ENCODE results near the gene SLCO1B3. TPM values are rescaled to one million over a fixed set of nuclear protein-coding genes. Genes with fewer than 3 reads are reported as not detected.

Gene SLCO1B3
- total RNA-seq, 4 donors from 2014 or later = 1.2 to 6.6 (median 4.4) TPM

GRCh38 chr12:20807192-20808080, 3.1 kb upstream of the SLCO1B3 start:
- H3K9me3 ChIP-seq = no peaks in the 10 kb centered on the region
- no peaks in the 10 kb centered on the region for H3K36me3 ChIP-seq
- H3K4me1 ChIP-seq = no peaks in the 10 kb centered on the region
- H3K27me3 ChIP-seq = no peaks in the 10 kb centered on the region
- no peak overlapping the region for H3K27ac ChIP-seq
- DNase-seq (ENCODE audit: low spot score in 2 of 2) = no peak
- TF ChIP-seq CTCF (IDR thresholded peaks at IDR 0.05) = no peak
- no peak for TF ChIP-seq EP300 (IDR thresholded peaks at IDR 0.05)
- no peak for TF ChIP-seq POLR2A (IDR thresholded peaks at IDR 0.05)
- no peak overlapping the region for H3K4me3 ChIP-seq
- 96 to 97% methylated on average over 33 to 40 of the region's 51 CpGs for WGBS, 2 donors

GRCh38 chr12:20808521-20808920, 2.0 kb upstream of the SLCO1B3 start:
- Histone ChIP-seq H3K36me3 (no peaks in the 10 kb centered on the region), H3K4me1 (no peaks in the 10 kb centered on the region), H3K4me3 (no peak overlapping the region), H3K27ac (no peak overlapping the region), H3K9me3 (no peaks in the 10 kb centered on the region), H3K27me3 (no peaks in the 10 kb centered on the region)
- no peak for DNase-seq (ENCODE audit: low spot score in 2 of 2)
- 80 to 84% methylated on average over 1 of the region's 1 CpG for WGBS, 2 donors
- TF ChIP-seq EP300 (IDR thresholded peaks at IDR 0.05) (no peak), POLR2A (IDR thresholded peaks at IDR 0.05) (no peak), CTCF (IDR thresholded peaks at IDR 0.05) (no peak)

GRCh38 chr12:20815574-20815973, 5.1 kb downstream of the SLCO1B3 start:
- Histone ChIP-seq H3K27ac (no peak overlapping the region), H3K4me1 (no peaks in the 10 kb centered on the region), H3K9me3 (peaks cover 0 to 5% (median 0%) of the 10 kb centered on the region in 4 donors), H3K36me3 (no peaks in the 10 kb centered on the region), H3K4me3 (no peak overlapping the region), H3K27me3 (no peaks in the 10 kb centered on the region)
- TF ChIP-seq CTCF (IDR thresholded peaks at IDR 0.05) = no peak
- no peak for TF ChIP-seq POLR2A (IDR thresholded peaks at IDR 0.05)
- no peak for TF ChIP-seq EP300 (IDR thresholded peaks at IDR 0.05)
- DNase-seq (ENCODE audit: low spot score in 2 of 2) = no peak
- WGBS, 2 donors = 93 to 96% methylated on average over 2 of the region's 2 CpGs

- no peaks in the 10 kb centered on the region for H3K36me3 ChIP-seq
- no peak overlapping the region for H3K27ac ChIP-seq
- TF ChIP-seq CTCF (IDR thresholded peaks at IDR 0.05) = no peak
- no peak for TF ChIP-seq POLR2A (IDR thresholded peaks at IDR 0.05)
- no peaks in the 10 kb centered on the region for H3K27me3 ChIP-seq
- no peak for DNase-seq (ENCODE audit: low spot score in 2 of 2)
- 90 to 94% methylated on average over 6 of the region's 6 CpGs for WGBS, 2 donors
- H3K4me3 ChIP-seq = no peak overlapping the region
- peaks cover 0 to 2% (median 0%) of the 10 kb centered on the region in 4 donors for H3K9me3 ChIP-seq
- H3K4me1 ChIP-seq = no peaks in the 10 kb centered on the region
Observed at GRCh38 chr12:20822415-20822814, 11.9 kb downstream of the SLCO1B3 start.

GRCh38 chr12:20822925-20823324, 12.4 kb downstream of the SLCO1B3 start:
- TF ChIP-seq EP300 (IDR thresholded peaks at IDR 0.05) (no peak), CTCF (IDR thresholded peaks at IDR 0.05) (no peak), POLR2A (IDR thresholded peaks at IDR 0.05) (no peak)
- H3K4me3 ChIP-seq = no peak overlapping the region
- no peak for DNase-seq (ENCODE audit: low spot score in 2 of 2)
- H3K27me3 ChIP-seq = no peaks in the 10 kb centered on the region
- no peaks in the 10 kb centered on the region for H3K9me3 ChIP-seq
- no peaks in the 10 kb centered on the region for H3K4me1 ChIP-seq
- no peaks in the 10 kb centered on the region for H3K36me3 ChIP-seq
- H3K27ac ChIP-seq = no peak overlapping the region
- 69 to 72% methylated on average over 4 of the region's 4 CpGs for WGBS, 2 donors
